IPS-18c (cell line): ENCODE measurements around the gene KRTAP13-3.

ENCODE experiments used
- H3K4me3 ChIP-seq: 2 replicates; pipeline ENCODE4 v1.7.0; 2013; ENCODE audit warnings: low read depth, mild to moderate bottlenecking, low read length, moderate library complexity; ENCODE audit not compliant: insufficient read depth
- H3K9me3 ChIP-seq: one replicate; pipeline ENCODE4 v1.6.1; 2013; ENCODE audit warnings: mild to moderate bottlenecking, low read length, moderate library complexity; ENCODE audit not compliant: control insufficient read depth, insufficient read depth

KRTAP13-3 gene

GRCh38 chr21:30425826-30426225 is at the start of gene KRTAP13-3:
Gene KRTAP13-3, minus strand, starts transcription at chr21:30425926. Its CDS starts 14 bp downstream, at chr21:30425912.
- H3K4me3 ChIP-seq = no peak within 1 kb of the TSS
- H3K9me3 ChIP-seq = no peaks in the 10 kb centered on the region

- H3K4me3 ChIP-seq = no peak overlapping the region
- H3K9me3 ChIP-seq = no peaks in the 10 kb centered on the region
These were observed 43.4 kb upstream of the KRTAP13-3 start for GRCh38 chr21:30468900-30469714.

GRCh38 chr21:30463713-30464112 is 38.0 kb upstream of the KRTAP13-3 start:
- H3K9me3 ChIP-seq = no peaks in the 10 kb centered on the region

GRCh38 chr21:30448514-30448913 is 22.8 kb upstream of the KRTAP13-3 start:
- H3K9me3 ChIP-seq = no peaks in the 10 kb centered on the region
- no peak overlapping the region for H3K4me3 ChIP-seq

More at GRCh38 chr21:30463713-30464112, 38.0 kb upstream of the KRTAP13-3 start:
- H3K4me3 ChIP-seq = no peak overlapping the region

- no peaks in the 10 kb centered on the region for H3K9me3 ChIP-seq
- H3K4me3 ChIP-seq = no peak overlapping the region
These were observed 21.3 kb upstream of the KRTAP13-3 start for GRCh38 chr21:30447056-30447455.

- H3K9me3 ChIP-seq = no peaks in the 10 kb centered on the region
These were observed 18.5 kb upstream of the KRTAP13-3 start for GRCh38 chr21:30444204-30444603.

GRCh38 chr21:30443226-30443625 is 17.5 kb upstream of the KRTAP13-3 start:
- Histone ChIP-seq H3K4me3 (no peak overlapping the region), H3K9me3 (no peaks in the 10 kb centered on the region)

More at GRCh38 chr21:30444204-30444603, 18.5 kb upstream of the KRTAP13-3 start:
- no peak overlapping the region for H3K4me3 ChIP-seq

GRCh38 chr21:30439975-30440374 is 14.2 kb upstream of the KRTAP13-3 start, which contains the start of gene KRTAP15-1:
Gene KRTAP15-1, plus strand, starts transcription at chr21:30440275. Its CDS starts 53 bp downstream, at chr21:30440328.
- no peaks in the 10 kb centered on the region for H3K9me3 ChIP-seq
- H3K4me3 ChIP-seq = no peak within 1 kb of the TSS

GRCh38 chr21:30437010-30437565 is 11.4 kb upstream of the KRTAP13-3 start:
- Histone ChIP-seq H3K4me3 (no peak overlapping the region), H3K9me3 (no peaks in the 10 kb centered on the region)

GRCh38 chr21:30434033-30434631 is 8.4 kb upstream of the KRTAP13-3 start:
- no peaks in the 10 kb centered on the region for H3K9me3 ChIP-seq
- no peak overlapping the region for H3K4me3 ChIP-seq

GRCh38 chr21:30430170-30430655 is 4.5 kb upstream of the KRTAP13-3 start, which contains the start of gene KRTAP13-4:
Gene KRTAP13-4, plus strand, starts transcription at chr21:30430220. Its CDS starts 56 bp downstream, at chr21:30430276.
- Histone ChIP-seq H3K9me3 (no peaks in the 10 kb centered on the region), H3K4me3 (no peak within 1 kb of the TSS)

- H3K9me3 ChIP-seq = no peaks in the 10 kb centered on the region
- H3K4me3 ChIP-seq = no peak overlapping the region
These were observed 1.0 kb upstream of the KRTAP13-3 start for GRCh38 chr21:30426731-30427130.

- Histone ChIP-seq H3K4me3 (no peak overlapping the region), H3K9me3 (peaks cover 5% of the 10 kb centered on the region)
These were observed 9.7 kb downstream of the KRTAP13-3 start for GRCh38 chr21:30415993-30416392.

GRCh38 chr21:30408782-30409494 is 16.8 kb downstream of the KRTAP13-3 start:
- peaks cover 2% of the 10 kb centered on the region for H3K9me3 ChIP-seq
- H3K4me3 ChIP-seq = no peak overlapping the region

- H3K4me3 ChIP-seq = no peak within 1 kb of the TSS
- no peaks in the 10 kb centered on the region for H3K9me3 ChIP-seq
These were observed 30.0 kb downstream of the KRTAP13-3 start, which contains the start of gene KRTAP13-1 for GRCh38 chr21:30395731-30396130. Gene KRTAP13-1, plus strand, starts transcription at chr21:30396031. Its CDS starts 56 bp downstream, at chr21:30396087.

GRCh38 chr21:30391492-30392025 is 34.2 kb downstream of the KRTAP13-3 start:
- H3K9me3 ChIP-seq = no peaks in the 10 kb centered on the region

GRCh38 chr21:30382201-30382600 is 43.5 kb downstream of the KRTAP13-3 start:
- H3K4me3 ChIP-seq = no peak overlapping the region
- H3K9me3 ChIP-seq = no peaks in the 10 kb centered on the region

More at GRCh38 chr21:30391492-30392025, 34.2 kb downstream of the KRTAP13-3 start:
- no peak overlapping the region for H3K4me3 ChIP-seq
